Stimulated activated naive CD8-positive, alpha-beta T cell treated with anti-CD3 and anti-CD28 coated beads, Interleukin-15, amount 100 ng/mL, for 72 hours (primary cell): ENCODE measurements around the gene WBP2.

Experiments
- ATAC-seq: fragments of 150-1000 bp; cut with Tn5 transposase; 2 replicates; pipeline ENCODE4 v1.10.0; 2021; ENCODE audit warnings: mild to moderate bottlenecking, moderate library complexity
- DNase-seq, 2 donors: peaks; one replicate each; pipeline ENCODE4 v3.0.0; 2021 to 2022
- H3K27ac Mint-ChIP-seq, 2 donors: one replicate each; pipeline ENCODE4 v1.8.0; 2022; ENCODE audit warnings: mild to moderate bottlenecking in 2 of 2, mixed read lengths in 2 of 2, moderate library complexity in 2 of 2
- H3K27me3 Mint-ChIP-seq: one replicate; pipeline ENCODE4 v1.8.0; 2022; ENCODE audit warnings: mixed read lengths
- H3K4me1 Mint-ChIP-seq: one replicate; pipeline ENCODE4 v1.8.0; 2022; ENCODE audit warnings: mild to moderate bottlenecking, mixed read lengths
- H3K4me3 Mint-ChIP-seq, 2 donors: one replicate each; pipeline ENCODE4 v1.8.0; 2022; ENCODE audit warnings: mild to moderate bottlenecking in 2 of 2, mixed read lengths in 2 of 2, moderate library complexity in 1 of 2
- H3K9me3 Mint-ChIP-seq, 2 donors: one replicate each; pipeline ENCODE4 v1.8.0; 2022; ENCODE audit warnings: mixed read lengths in 2 of 2

Gene WBP2

DNA sequence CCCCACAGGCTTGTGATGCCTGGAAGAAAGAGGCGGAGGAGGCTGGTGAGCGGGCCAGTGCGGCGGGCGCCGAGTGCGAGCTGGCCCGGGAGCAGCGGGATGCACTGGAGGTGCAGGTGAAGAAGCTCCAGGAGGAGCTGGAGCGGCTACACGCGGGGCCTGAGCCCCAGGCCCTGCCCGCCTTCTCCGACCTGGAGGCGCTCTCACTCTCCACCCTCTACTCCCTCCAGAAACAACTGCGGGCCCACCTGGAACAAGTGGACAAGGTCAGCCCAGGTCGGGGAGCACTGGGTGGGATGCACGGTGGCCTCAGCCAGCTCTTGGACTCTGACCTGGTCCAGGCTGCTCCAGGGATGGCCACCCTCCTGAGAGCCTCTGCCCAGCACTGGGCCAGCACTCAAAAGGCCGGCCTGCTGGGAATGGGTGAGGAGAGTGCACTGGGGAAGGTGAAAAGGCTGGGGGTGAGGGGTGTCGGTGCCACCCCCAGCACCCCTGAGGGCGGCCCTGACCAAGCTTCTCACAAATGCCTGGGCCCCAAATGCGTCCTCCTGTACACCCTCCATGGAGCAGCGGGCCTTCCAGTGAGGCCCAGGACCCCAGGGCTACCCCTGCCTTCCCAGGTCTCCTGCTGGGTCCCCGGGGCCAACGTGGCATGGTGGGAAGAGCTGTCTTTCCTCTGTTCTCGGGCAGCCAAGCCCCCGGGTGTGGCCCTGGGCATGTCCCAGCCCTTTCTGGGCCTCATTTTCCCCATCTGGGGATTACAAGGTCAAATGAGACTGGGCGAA is 31.7 kb downstream of the WBP2 start:
- ATAC-seq, result no peak
- peak overlapping the region in 1 of 2 donors; percentile 87 for H3K27ac Mint-ChIP-seq

DNA sequence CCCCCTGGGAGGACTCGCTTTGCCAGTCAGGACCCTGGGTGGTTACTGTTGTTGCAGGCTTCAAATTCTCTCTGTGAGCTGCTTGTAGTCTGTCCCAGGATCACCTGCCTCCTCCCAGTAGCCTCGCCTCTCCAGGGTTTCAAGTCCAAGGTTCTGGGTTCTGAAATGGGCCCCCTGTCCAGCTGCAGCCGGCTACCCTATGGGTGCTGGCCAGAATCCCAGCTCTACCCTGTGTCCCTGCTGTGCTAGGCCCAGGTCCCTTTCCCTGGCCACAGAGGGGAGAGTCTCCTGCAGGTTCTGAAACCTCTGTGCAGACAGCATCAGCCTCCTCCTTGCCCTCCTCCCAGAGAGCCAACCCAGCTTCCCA is 32.4 kb downstream of the WBP2 start:
- Mint-ChIP-seq H3K9me3 (no peaks in the 10 kb centered on the region), H3K4me1 (peaks cover 49% of the 10 kb centered on the region), H3K27me3 (no peaks in the 10 kb centered on the region), H3K4me3 (no peak overlapping the region), H3K27ac (peak overlapping the region in 1 of 2 donors; percentile 87)
- DNase-seq, result no peak
- no peak for ATAC-seq

More for the DNA sequence above, 31.7 kb downstream of the WBP2 start:
- Mint-ChIP-seq H3K9me3 (no peaks in the 10 kb centered on the region), H3K4me1 (peaks cover 56% of the 10 kb centered on the region), H3K27me3 (no peaks in the 10 kb centered on the region), H3K4me3 (no peak overlapping the region)
- DNase-seq, result no peak

DNA sequence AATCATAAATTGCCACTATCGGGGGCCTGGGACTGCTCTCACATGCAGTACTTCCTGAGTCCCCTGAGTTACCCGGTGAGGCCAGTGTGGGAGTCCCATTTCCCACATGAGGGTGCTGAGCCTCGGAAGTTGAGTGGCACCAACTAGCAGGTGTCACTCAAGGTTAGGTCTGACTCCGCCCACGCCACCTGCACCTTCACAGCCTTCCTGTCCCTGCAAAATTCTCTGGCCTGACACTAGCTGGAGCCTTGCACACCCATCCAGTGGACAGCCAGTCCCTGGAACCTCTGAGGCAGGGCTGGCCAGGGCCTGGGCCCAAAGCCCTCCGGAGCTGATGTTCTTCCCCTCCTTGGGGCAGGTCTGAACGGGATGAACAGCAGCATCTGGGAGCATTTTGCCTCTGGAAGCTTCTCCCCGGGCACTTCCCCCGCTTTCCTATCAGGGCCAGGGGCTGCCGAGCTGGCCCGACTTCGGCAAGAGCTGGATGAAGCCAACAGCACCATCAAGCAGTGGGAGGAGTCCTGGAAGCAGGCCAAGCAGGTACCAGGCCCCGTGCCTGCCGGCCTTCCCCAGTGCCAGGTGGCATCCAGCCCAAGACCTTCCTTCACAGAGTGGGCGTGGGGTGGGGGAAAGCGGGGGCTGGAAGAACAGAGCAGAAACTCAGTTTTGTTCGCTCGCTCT is 32.9 kb downstream of the WBP2 start:
- peak overlapping the region in 1 of 2 donors; percentile 61 for H3K4me3 Mint-ChIP-seq
- no peaks in the 10 kb centered on the region for H3K27me3 Mint-ChIP-seq
- no peak for DNase-seq

DNA sequence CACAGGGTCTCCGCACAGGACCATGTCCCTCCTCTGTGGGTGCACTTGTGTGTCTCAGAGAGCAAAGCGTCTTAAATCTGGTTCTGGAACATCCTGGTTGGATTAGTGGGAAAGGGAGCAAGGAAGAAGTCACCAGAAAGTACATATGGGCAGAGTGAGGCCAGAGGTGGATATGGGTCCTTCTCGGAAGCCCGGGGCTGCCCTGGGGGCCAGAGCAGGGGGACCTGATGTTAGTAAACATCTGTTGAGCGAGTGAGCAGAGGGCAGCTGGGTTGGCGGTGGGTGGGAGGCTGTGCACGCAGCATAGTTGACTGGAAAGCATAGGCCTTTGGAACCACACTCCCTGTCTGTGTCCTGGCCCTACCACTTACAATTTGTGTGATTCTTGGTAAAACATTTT is 33.6 kb downstream of the WBP2 start:
- no peak overlapping the region for H3K4me3 Mint-ChIP-seq

More for the DNA sequence above, 32.9 kb downstream of the WBP2 start:
- Mint-ChIP-seq H3K4me1 (peaks cover 44% of the 10 kb centered on the region), H3K27ac (peak overlapping the region; percentile 72 to 87), H3K9me3 (no peaks in the 10 kb centered on the region)
- peak; percentile 46 for ATAC-seq

DNA sequence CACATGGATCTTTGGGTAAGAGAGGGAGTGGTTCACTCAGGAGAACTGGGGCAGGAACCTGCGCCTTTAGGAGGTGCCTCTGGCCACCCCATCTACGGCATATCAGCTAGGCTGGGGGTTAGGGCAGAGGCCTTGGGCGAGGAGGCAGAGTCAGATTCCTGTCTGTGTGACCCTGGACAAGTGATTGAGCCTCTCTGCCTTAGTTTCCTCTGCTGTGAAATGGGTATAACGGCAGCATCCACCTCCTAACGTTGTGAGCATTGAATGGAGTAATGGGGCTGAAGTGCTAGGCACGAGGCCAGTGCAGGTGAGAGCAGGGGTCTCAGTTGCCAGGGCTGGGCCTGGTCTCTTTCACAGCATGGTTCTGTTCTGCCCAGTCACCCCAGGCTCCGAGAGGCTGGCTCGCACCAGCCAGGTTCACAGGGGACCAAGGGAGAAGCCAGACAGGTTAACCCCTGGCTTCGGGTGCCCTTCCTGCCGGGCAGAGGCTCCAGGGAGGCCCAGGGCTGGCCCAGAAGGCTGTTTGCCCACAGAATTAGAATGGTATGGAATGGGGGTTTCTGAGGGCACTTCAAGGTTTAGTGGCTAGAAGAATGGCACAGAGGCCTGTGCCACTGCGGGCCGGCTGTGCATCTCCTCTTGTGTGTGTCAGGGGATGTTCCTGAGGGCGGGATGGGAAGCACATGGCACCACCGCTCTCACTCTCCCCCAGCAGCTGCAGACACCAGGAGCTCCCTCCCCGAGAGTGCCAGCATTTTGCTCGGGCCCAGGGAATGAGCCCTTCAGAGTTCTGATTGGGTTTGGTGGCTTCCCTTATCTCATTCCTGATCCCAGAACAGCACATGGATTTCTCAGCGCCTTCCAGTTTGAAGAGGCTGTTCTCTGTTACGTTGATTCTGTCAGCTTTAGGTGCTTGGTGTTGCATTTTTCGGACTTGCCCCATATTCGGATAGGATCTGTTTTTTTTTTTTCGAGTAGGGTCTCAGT is 34.7 kb downstream of the WBP2 start:
- ATAC-seq (no peak), DNase-seq (no peak)
- no peaks in the 10 kb centered on the region for H3K27me3 Mint-ChIP-seq
- H3K27ac Mint-ChIP-seq, result peak overlapping the region; percentile 72 to 78
- peaks cover 33% of the 10 kb centered on the region for H3K4me1 Mint-ChIP-seq
- H3K9me3 Mint-ChIP-seq, result no peaks in the 10 kb centered on the region
- H3K4me3 Mint-ChIP-seq, result peak overlapping the region in 1 of 2 donors; percentile 29

More for the DNA sequence above, 33.6 kb downstream of the WBP2 start:
- peak overlapping the region in 1 of 2 donors; percentile 72 for H3K27ac Mint-ChIP-seq
- H3K4me1 Mint-ChIP-seq, result peaks cover 37% of the 10 kb centered on the region
- H3K27me3 Mint-ChIP-seq, result no peaks in the 10 kb centered on the region
- DNase-seq (no peak), ATAC-seq (peak; percentile 21)
- no peaks in the 10 kb centered on the region for H3K9me3 Mint-ChIP-seq

DNA sequence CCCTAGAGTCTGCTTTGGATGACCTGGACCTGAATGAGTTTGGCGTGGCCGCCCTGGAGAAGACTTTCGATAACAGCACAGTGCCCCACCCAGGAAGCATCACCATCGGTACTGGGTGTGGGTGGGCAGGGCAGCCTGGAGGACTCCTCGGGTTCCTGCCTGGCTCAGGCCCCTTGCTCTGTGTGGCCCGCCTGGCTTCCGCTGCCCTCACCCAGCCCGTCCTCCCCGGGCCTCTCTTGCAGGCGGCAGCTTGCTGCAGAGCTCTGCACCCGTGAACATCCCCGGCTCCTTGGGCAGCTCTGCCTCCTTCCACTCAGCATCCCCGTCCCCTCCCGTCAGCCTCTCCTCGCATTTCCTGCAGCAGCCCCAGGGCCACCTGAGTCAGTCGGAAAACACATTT is 35.5 kb downstream of the WBP2 start:
- Mint-ChIP-seq H3K4me1 (peaks cover 30% of the 10 kb centered on the region), H3K27me3 (no peaks in the 10 kb centered on the region), H3K9me3 (no peaks in the 10 kb centered on the region), H3K4me3 (no peak overlapping the region), H3K27ac (peak overlapping the region in 1 of 2 donors; percentile 58)
- ATAC-seq (no peak), DNase-seq (no peak)

DNA sequence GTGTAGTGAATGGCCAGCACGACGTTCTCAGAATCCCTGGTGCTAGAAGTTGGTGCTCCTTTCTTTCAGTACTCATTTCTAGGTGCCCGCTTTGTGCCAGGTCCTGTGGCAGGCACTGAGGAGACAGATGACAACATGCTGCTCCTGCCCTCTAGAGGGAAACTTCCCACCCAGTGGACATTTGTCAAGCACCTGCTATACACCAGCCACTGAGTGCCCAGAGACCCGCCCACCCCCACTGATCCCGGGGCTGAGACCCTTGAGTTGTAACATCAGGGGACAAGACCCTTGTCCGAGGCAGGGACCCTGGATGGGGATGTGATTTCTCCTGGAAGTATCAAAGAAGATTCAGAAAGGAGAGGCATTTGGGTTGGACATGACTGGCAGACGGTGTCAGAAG is 36.0 kb downstream of the WBP2 start:
- DNase-seq (no peak), ATAC-seq (no peak)
- H3K27me3 Mint-ChIP-seq, result no peaks in the 10 kb centered on the region
- H3K4me3 Mint-ChIP-seq, result no peak overlapping the region
- peaks cover 30% of the 10 kb centered on the region for H3K4me1 Mint-ChIP-seq
- no peaks in the 10 kb centered on the region for H3K9me3 Mint-ChIP-seq
- no peak overlapping the region for H3K27ac Mint-ChIP-seq

DNA sequence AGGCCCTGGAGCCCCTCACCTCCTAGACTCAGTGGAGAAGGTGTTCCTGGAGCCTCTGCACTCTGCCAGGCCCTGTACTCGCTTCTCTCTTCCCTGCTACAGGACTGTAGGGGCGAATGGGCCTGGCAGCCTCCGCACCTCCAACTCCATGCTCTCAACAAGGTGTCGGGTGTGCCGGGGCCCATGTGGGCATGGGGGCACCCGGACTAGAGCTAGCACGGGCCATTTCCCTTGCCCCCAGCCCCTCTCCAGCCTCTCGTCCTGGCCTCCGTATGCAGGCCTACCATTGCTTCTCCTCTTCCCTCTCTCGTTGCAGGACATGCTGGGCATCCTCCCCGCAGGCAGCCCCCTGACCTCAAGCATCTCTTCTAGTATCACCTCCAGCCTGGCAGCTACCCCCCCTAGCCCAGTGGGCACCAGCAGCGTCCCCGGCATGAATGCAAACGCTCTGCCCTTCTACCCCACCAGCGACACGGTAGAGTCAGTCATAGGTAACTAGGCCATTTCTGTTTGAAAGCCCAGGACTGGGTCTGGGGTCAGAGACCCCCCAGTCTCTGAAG is 36.7 kb downstream of the WBP2 start:
- no peaks in the 10 kb centered on the region for H3K9me3 Mint-ChIP-seq
- peaks cover 30% of the 10 kb centered on the region for H3K4me1 Mint-ChIP-seq
- no peaks in the 10 kb centered on the region for H3K27me3 Mint-ChIP-seq
- H3K4me3 Mint-ChIP-seq, result no peak overlapping the region
- DNase-seq (no peak), ATAC-seq (no peak)
- H3K27ac Mint-ChIP-seq, result peak overlapping the region in 1 of 2 donors; percentile 62

DNA sequence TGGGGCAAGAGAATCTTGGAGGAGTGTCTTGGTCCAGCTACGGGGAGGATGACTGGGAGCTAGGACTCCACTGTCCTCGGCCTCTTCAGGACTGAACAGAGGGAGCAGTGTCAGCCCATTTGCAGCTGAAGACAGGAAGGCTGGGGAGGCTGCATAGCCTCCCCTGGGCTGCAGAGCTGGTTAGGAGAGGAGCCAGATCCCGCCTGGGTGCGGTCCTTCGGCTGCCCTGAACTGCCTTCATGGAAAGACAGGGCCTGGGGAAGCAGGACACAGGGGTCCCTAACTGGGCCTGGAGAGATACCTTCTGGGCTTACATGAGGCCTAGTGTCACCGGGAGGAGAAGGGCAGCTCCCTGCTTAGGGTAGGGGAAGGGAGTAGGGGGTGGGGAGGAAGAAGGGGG is 37.6 kb downstream of the WBP2 start:
- Mint-ChIP-seq H3K4me1 (peaks cover 25% of the 10 kb centered on the region), H3K27ac (peak overlapping the region in 1 of 2 donors; percentile 86), H3K27me3 (no peaks in the 10 kb centered on the region), H3K4me3 (no peak overlapping the region), H3K9me3 (no peaks in the 10 kb centered on the region)
- no peak for ATAC-seq
- DNase-seq, result no peak

DNA sequence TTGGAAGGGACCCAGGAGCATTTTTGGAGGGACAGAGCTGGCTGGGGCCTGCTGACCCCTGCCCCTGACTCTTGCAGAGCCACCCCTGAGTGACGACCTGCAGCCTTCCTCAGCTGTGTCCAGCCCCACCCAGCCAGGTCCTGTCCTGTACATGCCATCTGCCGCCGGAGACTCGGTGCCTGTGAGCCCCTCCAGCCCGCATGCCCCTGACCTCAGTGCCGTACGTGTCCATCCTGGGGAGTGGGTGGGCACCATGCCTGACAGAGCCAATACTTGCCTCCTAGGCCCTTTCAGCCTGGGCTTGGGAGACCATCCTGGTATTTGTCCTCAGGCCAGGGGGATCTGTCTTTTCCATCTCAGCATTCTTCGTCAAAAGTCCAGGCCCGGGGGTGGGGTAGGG is 38.4 kb downstream of the WBP2 start:
- ATAC-seq, result no peak
- DNase-seq, result no peak
- Mint-ChIP-seq H3K4me1 (peaks cover 16% of the 10 kb centered on the region), H3K9me3 (no peaks in the 10 kb centered on the region), H3K27ac (peak overlapping the region in 1 of 2 donors; percentile 86), H3K4me3 (no peak overlapping the region), H3K27me3 (no peaks in the 10 kb centered on the region)

DNA sequence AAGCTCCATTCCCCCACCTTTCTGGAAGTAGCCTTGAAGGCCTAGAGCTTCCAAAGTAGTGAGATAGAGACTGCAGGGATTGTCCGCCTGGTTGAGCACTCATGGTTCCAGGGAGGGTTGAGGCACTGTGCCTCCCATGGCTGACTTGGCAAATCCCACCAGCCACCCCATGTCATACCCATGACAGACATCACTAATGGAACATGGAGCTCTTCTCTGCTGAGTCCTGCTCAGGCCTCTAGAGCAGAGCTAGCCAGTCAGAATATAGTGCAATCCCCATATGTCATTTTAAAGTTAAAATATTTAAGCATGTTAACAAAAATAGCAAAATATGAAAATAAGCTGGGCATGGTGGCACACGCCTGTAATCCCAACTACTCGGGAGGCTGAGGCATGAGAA is 39.7 kb downstream of the WBP2 start:
- no peak for ATAC-seq
- Mint-ChIP-seq H3K27ac (no peak overlapping the region), H3K4me1 (peaks cover 3% of the 10 kb centered on the region)

DNA sequence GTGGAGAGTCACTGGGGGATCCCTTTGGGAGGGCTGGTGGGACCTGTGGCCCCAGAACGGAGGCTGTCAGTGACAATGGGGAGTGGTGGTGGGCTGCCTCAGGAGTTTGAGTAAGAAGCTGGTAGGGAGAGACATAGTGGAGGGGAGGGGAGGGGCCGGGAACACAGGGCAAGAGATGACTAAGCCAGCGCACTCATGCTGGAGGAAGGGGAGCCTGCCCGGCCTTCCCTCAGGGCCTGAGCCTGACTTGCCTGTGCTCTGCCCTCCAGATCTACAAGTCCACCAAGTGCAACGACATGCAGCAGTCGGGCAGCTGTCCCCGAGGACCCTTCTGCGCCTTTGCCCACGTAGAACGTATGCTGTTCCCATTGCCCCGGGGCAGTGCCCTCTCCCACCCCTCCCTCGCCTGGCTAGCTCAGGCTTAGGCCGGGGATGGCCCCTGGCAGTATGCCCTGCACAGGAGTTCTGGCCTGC is 40.2 kb downstream of the WBP2 start:
- Mint-ChIP-seq H3K9me3 (no peaks in the 10 kb centered on the region), H3K4me3 (no peak overlapping the region), H3K27ac (no peak overlapping the region), H3K4me1 (no peaks in the 10 kb centered on the region), H3K27me3 (no peaks in the 10 kb centered on the region)
- ATAC-seq (no peak), DNase-seq (no peak)

More for the DNA sequence above, 39.7 kb downstream of the WBP2 start:
- no peaks in the 10 kb centered on the region for H3K27me3 Mint-ChIP-seq
- no peaks in the 10 kb centered on the region for H3K9me3 Mint-ChIP-seq
- no peak for DNase-seq
- no peak overlapping the region for H3K4me3 Mint-ChIP-seq

DNA sequence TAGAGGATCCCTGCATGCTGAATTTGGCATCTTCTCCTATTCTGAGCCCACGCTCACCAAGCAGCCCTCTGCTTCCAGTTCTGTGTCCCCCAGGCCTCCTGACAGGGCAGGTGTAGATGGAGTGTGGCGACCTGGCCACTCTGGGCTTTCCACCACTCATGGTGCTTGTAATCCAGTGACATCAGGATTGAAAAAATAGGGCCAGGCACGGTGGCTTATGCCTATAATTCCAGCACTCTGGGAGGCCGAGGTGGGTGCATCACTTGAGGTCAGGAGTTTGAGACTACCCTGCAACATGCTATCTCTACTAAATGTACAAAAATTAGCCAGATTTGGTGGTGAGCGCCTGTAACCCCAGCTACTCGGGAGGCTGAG is 41.1 kb downstream of the WBP2 start:
- ATAC-seq (no peak), DNase-seq (no peak)
- no peak overlapping the region for H3K4me3 Mint-ChIP-seq
- H3K9me3 Mint-ChIP-seq, result no peaks in the 10 kb centered on the region
- no peaks in the 10 kb centered on the region for H3K27me3 Mint-ChIP-seq
- no peak overlapping the region for H3K27ac Mint-ChIP-seq
- H3K4me1 Mint-ChIP-seq, result no peaks in the 10 kb centered on the region

DNA sequence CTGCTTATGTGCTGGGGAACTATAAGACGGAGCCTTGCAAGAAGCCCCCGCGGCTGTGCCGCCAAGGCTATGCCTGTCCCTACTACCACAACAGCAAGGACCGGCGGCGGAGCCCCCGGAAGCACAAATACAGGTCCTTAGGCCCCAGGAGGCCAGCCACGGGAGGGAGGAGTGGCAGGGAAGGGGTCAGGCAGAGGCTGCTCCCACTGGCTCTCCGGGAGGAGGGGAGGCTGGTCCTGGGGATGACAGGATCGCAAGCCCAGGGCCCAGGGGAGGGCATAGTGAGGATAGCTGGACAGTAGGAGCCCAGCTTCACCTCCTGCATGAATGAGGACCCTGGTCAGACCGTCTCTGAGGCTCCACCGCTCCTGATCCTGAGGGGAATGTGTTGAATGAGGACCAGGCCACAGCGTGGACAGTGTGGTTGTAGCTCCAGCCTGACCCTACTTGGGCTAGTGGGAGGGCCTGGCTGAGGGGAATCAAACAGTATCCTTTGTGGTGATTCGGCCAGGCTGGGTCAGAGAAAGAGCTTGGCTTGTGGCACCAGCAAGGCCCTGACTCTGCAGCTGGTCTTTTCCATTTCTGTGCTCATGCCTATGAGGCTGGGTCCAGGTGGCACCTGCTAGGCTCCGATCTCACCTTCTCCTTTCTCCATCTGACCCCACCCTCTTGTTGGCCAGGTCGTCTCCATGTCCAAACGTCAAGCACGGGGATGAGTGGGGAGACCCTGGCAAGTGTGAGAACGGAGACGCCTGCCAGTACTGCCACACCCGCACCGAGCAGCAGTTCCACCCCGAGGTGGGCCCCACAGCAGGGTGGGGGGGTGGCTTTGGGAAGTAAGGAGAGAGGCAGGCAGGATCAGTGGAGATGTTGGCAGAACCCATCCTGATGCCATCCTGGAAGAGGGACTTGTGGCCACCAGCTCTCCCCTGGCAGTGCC is 41.8 kb downstream of the WBP2 start:
- Mint-ChIP-seq H3K27ac (peak overlapping the region in 1 of 2 donors; percentile 59), H3K27me3 (no peaks in the 10 kb centered on the region)
- no peak for ATAC-seq

More for the DNA sequence above, 41.8 kb downstream of the WBP2 start:
- no peak overlapping the region for H3K4me3 Mint-ChIP-seq
- peaks cover 6% of the 10 kb centered on the region for H3K4me1 Mint-ChIP-seq
- no peaks in the 10 kb centered on the region for H3K9me3 Mint-ChIP-seq
- DNase-seq, result no peak
